Erythroblast (primary cell): ENCODE data around the gene TUT4.

Source experiments
- GATA1 ChIP-seq: IDR thresholded peaks from 2 replicates; pipeline ENCODE4 v1.6.1; 2011; ENCODE audit warnings: low read depth, mild to moderate bottlenecking, control low read depth, low read length, moderate library complexity
- POLR2A ChIP-seq: IDR thresholded peaks from 2 replicates; pipeline ENCODE4 v1.6.1; 2011; ENCODE audit warnings: mild to moderate bottlenecking, low read length

DNA sequence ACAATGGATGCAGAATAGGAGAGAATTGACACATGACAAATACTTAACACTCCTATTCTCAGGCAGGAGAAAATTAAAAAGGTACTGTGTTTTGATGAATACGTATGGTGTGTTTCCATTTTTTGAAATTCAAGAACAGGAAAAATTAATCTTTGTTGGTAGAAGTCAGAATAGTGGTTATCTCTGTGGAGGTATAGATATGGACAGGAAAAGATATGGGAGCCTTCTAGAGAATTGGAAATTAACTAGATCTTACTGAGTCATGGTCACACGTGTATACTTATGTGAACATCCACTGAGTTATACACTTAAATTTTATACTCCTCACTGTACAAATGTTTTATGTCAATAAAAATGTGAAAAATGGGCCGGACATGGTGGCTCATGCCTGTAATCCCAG is 9.9 kb upstream of the TUT4 start:
- TF ChIP-seq POLR2A: no peak
- TF ChIP-seq GATA1: no peak
